ENCODE results near the gene FBXL15. TPM values are rescaled to one million over a fixed set of nuclear protein-coding genes. Genes with fewer than 3 reads are reported as not detected.
A peak's percentile ranks its signal among the peaks of the same experiment; 100 is the strongest.

The FBXL15 gene
- total and polyA plus RNA-seq, 2 of the 13 experiments (the other 11 are each of a cell fraction or from before 2014, with no cell fraction given) = 4.3 to 8.3 TPM

GRCh38 chr10:102399217-102400021 is 21.2 kb upstream of the FBXL15 start (continued):
- peak; percentile 64; the same call in 1 of the 2 replicates for TF ChIP-seq MTERF4 (CRISPR knock-in tag; IDR thresholded peaks at IDR 0.05)
- peak; percentile 94 for TF ChIP-seq ZNF138 (CRISPR knock-in tag; IDR thresholded peaks at IDR 0.05; ENCODE audit: low read depth)
- TF ChIP-seq NAIF1 (CRISPR knock-in tag; IDR thresholded peaks at IDR 0.05; ENCODE audit: borderline replicate concordance) = peak; percentile 84; the same call in 1 of the 2 replicates
- no peak for TF ChIP-seq ZNF878 (CRISPR knock-in tag; IDR thresholded peaks at IDR 0.05)
- TF ChIP-seq ZNF414 (CRISPR knock-in tag; IDR thresholded peaks at IDR 0.05) = peak; percentile 84; the same call in 1 of the 2 replicates
- peak; percentile 84; the same call in 1 of the 2 replicates for TF ChIP-seq ZSCAN9 (CRISPR knock-in tag; IDR thresholded peaks at IDR 0.05; ENCODE audit: borderline replicate concordance)
- peak; percentile 60; the same call in 1 of the 2 replicates for TF ChIP-seq THAP7 (CRISPR knock-in tag; IDR thresholded peaks at IDR 0.05)
- 0 out of 2 replicates have a peak, but pooled peaks have one; percentile 16 for TF ChIP-seq MEF2D (CRISPR knock-in tag; IDR thresholded peaks at IDR 0.05)
- TF ChIP-seq TRIM22 (IDR thresholded peaks at IDR 0.05) = no peak
- TF ChIP-seq FLYWCH1 (CRISPR knock-in tag; IDR thresholded peaks at IDR 0.05) = no peak
- TF ChIP-seq SUZ12 (IDR thresholded peaks at IDR 0.05; ENCODE audit: low read depth, low read length) = no peak
- 0 out of 2 replicates have a peak, but pooled peaks have one; percentile 29 for TF ChIP-seq KLF9 (CRISPR knock-in tag; IDR thresholded peaks at IDR 0.05; ENCODE audit: low read depth)
- TF ChIP-seq SMARCC2 (IDR thresholded peaks at IDR 0.05) = no peak
- TF ChIP-seq IRX3 (CRISPR knock-in tag; IDR thresholded peaks at IDR 0.05; ENCODE audit: borderline replicate concordance, low read depth) = no peak; the same call in 1 of the 2 replicates
- no peak for TF ChIP-seq CHCHD3 (CRISPR knock-in tag; IDR thresholded peaks at IDR 0.05)
- TF ChIP-seq GLI4 (CRISPR knock-in tag; IDR thresholded peaks at IDR 0.05; ENCODE audit: borderline replicate concordance) = 0 out of 2 replicates have a peak, but pooled peaks have one; percentile 58
- TF ChIP-seq HMGXB3 (CRISPR knock-in tag; IDR thresholded peaks at IDR 0.05; ENCODE audit: borderline replicate concordance) = peak; percentile 43; the same call in 1 of the 2 replicates
- TF ChIP-seq PHF20 (CRISPR knock-in tag; IDR thresholded peaks at IDR 0.05) = peak; percentile 45

All from HepG2 (cell line).